OCI-LY7 (cell line): ENCODE data around the gene MTCH1. TPM values are rescaled to one million over a fixed set of nuclear protein-coding genes. Genes with fewer than 3 reads are reported as not detected.

ENCODE experiments used
- Bru-seq: library from RNA; stranded (reverse); fragments of 400-500 nt; gene quantifications from one replicate; lab custom pipeline; 2021; lab: Mats Ljungman, UMichigan
- BruChase-seq, 2 experiments: library from RNA; stranded (reverse); fragments of 400-500 nt; gene quantifications; one replicate each; lab custom pipeline; 2021; lab: Mats Ljungman, UMichigan
- BruUV-seq: library from RNA; stranded (reverse); fragments of 400-500 nt; replicated peaks from 2 replicates; lab custom pipeline; 2021; lab: Mats Ljungman, UMichigan
- CTCF ChIA-PET: fragments of 300-600 bp; sonication (Branson Sonifier 250); formaldehyde crosslinking; loops from one replicate; lab custom pipeline; 2022; ENCODE audit warnings: antibody characterized with exemption; ENCODE audit not compliant: unreplicated experiment; lab: Charles Lee
- POLR2A ChIA-PET: fragments of 300-600 bp; sonication (Branson Sonifier 250); formaldehyde crosslinking; loops from one replicate; lab custom pipeline; 2022; ENCODE audit warnings: antibody characterized with exemption; lab: Charles Lee
- DNase-seq: peaks from one replicate; pipeline ENCODE4 v3.0.0-alpha.2; 2015; ENCODE audit warnings: low spot score
- H2AFZ ChIP-seq: fragments of 200-600 bp; sonication (generic), shearing (Covaris generic); 2 replicates; pipeline ENCODE4 v1.6.1; 2014; ENCODE audit warnings: mild to moderate bottlenecking, antibody characterized with exemption, low read length, moderate library complexity
- H3K27ac ChIP-seq: fragments of 200-600 bp; sonication (generic); 2 replicates; pipeline ENCODE4 v1.5.1; 2014; ENCODE audit warnings: mixed run types, low read depth, mild to moderate bottlenecking, moderate library complexity, low read length, inconsistent platforms; ENCODE audit not compliant: poor library complexity, severe bottlenecking
- H3K36me3 ChIP-seq: fragments of 200-600 bp; sonication (generic); 2 replicates; pipeline ENCODE4 v1.6.1; 2014; ENCODE audit warnings: mild to moderate bottlenecking, antibody characterized with exemption, low read length, moderate library complexity, mixed read lengths; ENCODE audit not compliant: insufficient read depth
- H3K4me1 ChIP-seq: fragments of 200-600 bp; sonication (generic); 2 replicates; pipeline ENCODE4 v1.5.1; 2014; ENCODE audit warnings: mild to moderate bottlenecking, low read length; ENCODE audit not compliant: insufficient read depth, poor library complexity, severe bottlenecking
- H3K4me2 ChIP-seq: fragments of 200-600 bp; sonication (generic); 2 replicates; pipeline ENCODE4 v1.6.1; 2014; ENCODE audit warnings: mild to moderate bottlenecking, low read length
- H3K4me3 ChIP-seq: fragments of 200-600 bp; sonication (generic); 2 replicates; pipeline ENCODE4 v1.5.1; 2014; ENCODE audit warnings: mild to moderate bottlenecking, low read depth, low read length; ENCODE audit not compliant: poor library complexity, severe bottlenecking
- H3K79me2 ChIP-seq: fragments of 200-600 bp; sonication (generic); 2 replicates; pipeline ENCODE4 v1.6.1; 2016; ENCODE audit warnings: low read depth, mild to moderate bottlenecking, low read length, moderate library complexity, mixed read lengths; ENCODE audit not compliant: insufficient read depth
- H3K9me2 ChIP-seq: fragments of 200-600 bp; sonication (generic); 2 replicates; pipeline ENCODE4 v1.6.1; 2016; ENCODE audit warnings: mild to moderate bottlenecking, low read length, mixed read lengths; ENCODE audit not compliant: insufficient read depth
- H3K9me3 ChIP-seq: fragments of 200-600 bp; sonication (generic); 2 replicates; pipeline ENCODE4 v1.6.1; 2014; ENCODE audit warnings: mild to moderate bottlenecking, mixed run types, low read length, mixed read lengths
- H4K20me1 ChIP-seq: fragments of 200-600 bp; sonication (generic); 2 replicates; pipeline ENCODE4 v1.6.1; 2014; ENCODE audit warnings: mild to moderate bottlenecking, antibody characterized with exemption, low read length, moderate library complexity, mixed read lengths; ENCODE audit not compliant: insufficient read depth
- EZH2phosphoT487 ChIP-seq: fragments of 200-600 bp; sonication (generic); IDR thresholded peaks from 2 replicates; pipeline ENCODE4 v1.6.1; 2018; ENCODE audit warnings: low read depth, borderline replicate concordance, mild to moderate bottlenecking, mixed run types, antibody characterized with exemption, low read length, moderate library complexity, mixed read lengths
- intact Hi-C: fragments of 100-400 bp; cut with micrococcal nuclease; formaldehyde crosslinking; loops from one replicate; pipeline ENCODE4 v1.10.0; 2022; ENCODE audit not compliant: unreplicated experiment
- long read RNA-seq: library from polyadenylated mRNA; stranded (forward); transcript quantifications from one replicate; pipeline ENCODE4 v2.0.0, GENCODE V29; 2022
- total RNA-seq, 2 experiments: library from RNA; depleted of rRNA in 1 of 2; stranded (reverse); fragments of >200 nt in 1 of 2; shearing (Covaris generic) in 1 of 2; gene quantifications; 2 replicates each; pipeline ENCODE4 v1.2.3, GENCODE V29; 2014 to 2022
- TF ChIP-seq, protein P1 (sequence below): fragments of 200-600 bp; sonication (generic); conservative IDR thresholded peaks from 2 replicates; pipeline ENCODE4 v1.5.1; 2014; ENCODE audit warnings: mild to moderate bottlenecking, antibody characterized with exemption, low read length, moderate library complexity, mixed read lengths

Gene MTCH1, protein sequence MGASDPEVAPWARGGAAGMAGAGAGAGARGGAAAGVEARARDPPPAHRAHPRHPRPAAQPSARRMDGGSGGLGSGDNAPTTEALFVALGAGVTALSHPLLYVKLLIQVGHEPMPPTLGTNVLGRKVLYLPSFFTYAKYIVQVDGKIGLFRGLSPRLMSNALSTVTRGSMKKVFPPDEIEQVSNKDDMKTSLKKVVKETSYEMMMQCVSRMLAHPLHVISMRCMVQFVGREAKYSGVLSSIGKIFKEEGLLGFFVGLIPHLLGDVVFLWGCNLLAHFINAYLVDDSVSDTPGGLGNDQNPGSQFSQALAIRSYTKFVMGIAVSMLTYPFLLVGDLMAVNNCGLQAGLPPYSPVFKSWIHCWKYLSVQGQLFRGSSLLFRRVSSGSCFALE
- total RNA-seq (2014; rRNA removed; shearing (Covaris generic)) (81.4 and 93.7 TPM in 2 replicates), total RNA-seq (2022) (72.5 and 79.6 TPM in 2 replicates), Bru-seq, nascent RNA (percentile 72 among the genes with signal in this experiment), BruChase-seq, experiment 1, labeled RNA remaining after a 6-hour chase (percentile 85 among the genes with signal in this experiment), BruChase-seq, experiment 2, labeled RNA remaining after a 2-hour chase (percentile 80 among the genes with signal in this experiment)
- long read RNA-seq, transcript MTCH1-204 (11 exons, 1,572 nt): minor isoform, 31 of 287 reads
- long read RNA-seq, transcript MTCH1-202 (12 exons, 2,057 nt): minor isoform, 61 of 287 reads
- long read RNA-seq, transcript MTCH1-201 (12 exons, 2,006 nt): major isoform, 90 of 287 reads
- long read RNA-seq, partial matches to known transcripts: 43 of 287 reads
- long read RNA-seq, other reads (novel, unspliced or antisense): 62 of 287 reads

DNA sequence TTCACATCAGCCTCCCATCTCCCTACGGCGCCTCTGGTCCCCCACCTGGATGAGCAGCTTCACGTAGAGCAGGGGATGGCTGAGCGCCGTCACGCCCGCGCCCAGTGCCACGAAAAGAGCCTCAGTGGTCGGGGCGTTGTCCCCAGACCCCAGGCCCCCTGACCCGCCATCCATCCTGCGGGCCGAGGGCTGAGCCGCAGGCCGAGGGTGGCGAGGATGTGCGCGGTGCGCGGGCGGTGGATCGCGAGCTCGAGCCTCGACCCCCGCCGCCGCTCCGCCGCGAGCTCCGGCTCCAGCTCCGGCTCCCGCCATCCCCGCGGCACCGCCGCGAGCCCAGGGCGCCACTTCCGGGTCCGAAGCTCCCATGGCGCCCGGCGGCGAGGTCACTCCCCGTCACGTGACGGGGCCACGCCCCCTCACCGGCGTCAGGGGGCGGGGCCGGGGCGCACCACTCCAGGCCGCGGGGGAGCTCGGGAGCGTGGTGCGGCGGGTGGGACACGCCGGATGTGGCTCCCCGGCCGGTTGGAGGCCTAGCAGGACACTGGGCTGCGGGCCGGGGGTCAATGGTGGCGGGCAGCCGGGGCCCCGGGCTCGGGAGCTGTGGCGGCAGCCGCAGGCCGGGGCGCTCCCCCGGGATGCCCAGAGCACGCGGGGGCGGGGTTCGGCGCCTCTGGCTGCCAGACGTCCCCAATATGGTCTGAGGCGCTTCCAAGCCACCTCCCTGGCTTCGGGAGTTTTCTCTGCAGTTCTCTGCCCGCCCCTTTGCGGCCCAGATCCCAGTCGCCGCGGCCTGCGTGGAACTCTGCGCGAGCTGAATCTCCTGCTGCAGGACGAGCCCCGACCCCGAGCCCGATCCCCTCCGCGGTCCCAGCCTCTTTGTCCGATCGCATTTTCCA lies at the start of gene MTCH1:
TSS of gene MTCH1 (minus strand) at position 389 of the 896 bp plus-strand sequence. CDS start at position 366, 23 bp downstream.
- ChIA-PET CTCF (interaction anchor here (1.0 to 1.1 kb wide), 2 partner anchors 9 to 16 kb away, joined by 3 to 4 read pairs; no protein-coding TSS in a partner anchor), POLR2A (interaction anchor here (0.5 to 4.0 kb wide), 9 partner anchors 16 to 272 kb away, joined by 3 to 32 read pairs (median 3); partner anchors contain the start of genes FGD2, TBC1D22B and TMEM217)
- Histone ChIP-seq H3K9me3 (no peaks in the 10 kb centered on the region), H3K4me1 (peaks cover 42% of the 10 kb centered on the region), H3K4me3 (peak within 1 kb of the TSS; percentile 98), H4K20me1 (peaks cover 11% of the 10 kb centered on the region), H3K27ac (peak within 1 kb of the TSS; percentile 49), H3K9me2 (no peaks in the 10 kb centered on the region), H3K4me2 (peak within 1 kb of the TSS; percentile 89), H3K79me2 (peaks cover 40% of the 10 kb centered on the region), H3K36me3 (peaks cover 4% of the 10 kb centered on the region; the same call in 1 of the 2 replicates), H2AFZ (peak within 1 kb of the TSS; percentile 79)
- DNase-seq: peak; percentile 93
- TF ChIP-seq EZH2phosphoT487: no peak
- TF ChIP-seq, protein P1, sequence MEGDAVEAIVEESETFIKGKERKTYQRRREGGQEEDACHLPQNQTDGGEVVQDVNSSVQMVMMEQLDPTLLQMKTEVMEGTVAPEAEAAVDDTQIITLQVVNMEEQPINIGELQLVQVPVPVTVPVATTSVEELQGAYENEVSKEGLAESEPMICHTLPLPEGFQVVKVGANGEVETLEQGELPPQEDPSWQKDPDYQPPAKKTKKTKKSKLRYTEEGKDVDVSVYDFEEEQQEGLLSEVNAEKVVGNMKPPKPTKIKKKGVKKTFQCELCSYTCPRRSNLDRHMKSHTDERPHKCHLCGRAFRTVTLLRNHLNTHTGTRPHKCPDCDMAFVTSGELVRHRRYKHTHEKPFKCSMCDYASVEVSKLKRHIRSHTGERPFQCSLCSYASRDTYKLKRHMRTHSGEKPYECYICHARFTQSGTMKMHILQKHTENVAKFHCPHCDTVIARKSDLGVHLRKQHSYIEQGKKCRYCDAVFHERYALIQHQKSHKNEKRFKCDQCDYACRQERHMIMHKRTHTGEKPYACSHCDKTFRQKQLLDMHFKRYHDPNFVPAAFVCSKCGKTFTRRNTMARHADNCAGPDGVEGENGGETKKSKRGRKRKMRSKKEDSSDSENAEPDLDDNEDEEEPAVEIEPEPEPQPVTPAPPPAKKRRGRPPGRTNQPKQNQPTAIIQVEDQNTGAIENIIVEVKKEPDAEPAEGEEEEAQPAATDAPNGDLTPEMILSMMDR: no peak
- intact Hi-C loops: loop anchor here (1.0 kb wide), 1 partner anchor 21 kb away; no protein-coding TSS in a partner anchor
- no TSS peak for BruUV-seq

DNA sequence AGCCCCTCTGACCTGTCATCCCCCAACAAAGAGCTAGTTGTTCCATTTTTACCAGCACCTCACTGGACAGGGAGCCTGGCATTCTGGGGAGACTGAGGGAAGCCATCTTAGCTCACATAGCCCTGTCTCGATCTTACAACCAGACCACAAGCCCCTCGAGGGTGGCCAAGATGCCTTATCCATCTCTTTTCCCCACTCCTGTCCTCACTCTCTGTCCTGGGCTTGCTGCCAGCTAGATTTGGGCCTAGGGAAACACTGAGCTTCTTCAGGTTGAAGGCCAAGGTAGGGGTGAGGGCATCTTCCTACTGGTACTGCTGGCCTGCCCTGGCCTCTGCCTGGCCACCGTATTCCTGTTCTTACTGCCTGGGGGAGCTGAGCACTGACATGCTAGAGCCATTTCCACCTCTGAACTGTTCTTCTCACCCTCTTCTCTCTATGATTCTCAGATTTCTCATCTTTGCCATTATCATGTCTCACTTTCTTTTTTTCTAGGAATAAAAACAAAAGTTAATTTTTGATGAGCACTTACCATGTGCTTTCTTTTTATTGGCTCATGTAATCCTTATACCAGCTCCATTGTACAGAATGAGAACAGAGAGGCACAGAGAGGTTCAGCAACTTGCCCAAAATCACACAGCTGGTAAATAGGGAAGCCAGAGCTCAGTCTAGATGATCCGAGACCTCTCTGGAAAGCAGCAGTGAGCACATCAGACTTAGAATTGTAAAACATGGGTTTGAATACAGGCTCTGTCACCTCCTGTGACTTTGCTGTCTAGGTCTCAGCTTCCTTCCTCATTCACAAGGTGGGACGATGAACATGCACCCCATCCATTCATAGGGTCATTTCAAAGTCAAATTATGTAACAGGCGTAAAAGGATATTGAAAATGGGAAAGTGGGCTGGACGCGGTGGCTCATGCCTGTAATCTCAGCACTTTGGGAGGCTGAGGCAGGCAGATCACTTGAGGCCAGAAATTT lies 48.1 kb upstream of the MTCH1 start:
- Histone ChIP-seq H3K4me2 (no peak overlapping the region), H4K20me1 (no peaks in the 10 kb centered on the region), H3K79me2 (no peaks in the 10 kb centered on the region), H3K4me3 (no peak overlapping the region), H3K4me1 (no peaks in the 10 kb centered on the region), H3K36me3 (peaks cover 6% of the 10 kb centered on the region; the same call in 1 of the 2 replicates), H3K27ac (no peak overlapping the region), H3K9me3 (peaks cover 8% of the 10 kb centered on the region), H2AFZ (no peak overlapping the region), H3K9me2 (no peaks in the 10 kb centered on the region)
- no TSS peak for BruUV-seq
- POLR2A ChIA-PET: no interaction called here
- no peak for DNase-seq
- TF ChIP-seq EZH2phosphoT487: no peak
- TF ChIP-seq, protein P1: no peak
- CTCF ChIA-PET: no interaction called here
- intact Hi-C loops: no loop called here
